Measurements from ENCODE around the gene BAG3. TPM values are rescaled to one million over a fixed set of nuclear protein-coding genes. Genes with fewer than 3 reads are reported as not detected.

The BAG3 gene
- total RNA-seq, 1 experiment from 2014 or later, result 57.0 TPM

DNA sequence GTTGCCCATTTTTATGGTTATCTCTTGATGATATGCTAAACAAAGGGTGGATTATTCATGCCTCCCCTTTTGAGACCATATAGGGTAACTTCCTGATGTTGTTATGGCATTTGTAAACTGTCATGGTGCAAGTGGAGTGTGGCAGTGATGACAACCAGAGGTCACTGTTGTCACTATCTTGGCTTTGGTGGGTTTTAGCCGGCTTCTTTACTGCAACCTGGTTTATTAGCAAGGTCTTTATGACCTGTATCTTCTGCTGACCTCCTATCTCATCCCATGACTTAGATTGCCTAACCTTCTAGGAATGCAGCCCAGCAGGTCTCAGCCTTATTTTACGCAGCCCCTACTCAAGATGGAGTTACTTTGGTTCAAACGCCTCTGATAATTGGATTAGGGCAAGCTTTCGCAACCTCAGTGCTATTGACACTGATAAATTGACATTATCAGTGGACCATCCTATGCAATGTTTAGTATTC lies 36.9 kb downstream of the BAG3 start:
- DNase-seq (ENCODE audit: low read depth, low spot score), result no peak
- H3K27me3 ChIP-seq (ENCODE audit: insufficient read depth, low read length), result no peaks in the 10 kb centered on the region
- no peak overlapping the region for H3K27ac ChIP-seq (ENCODE audit: low read depth, low read length)
- BruUV-seq (replicated peaks), result no TSS peak
- no peaks in the 10 kb centered on the region for H3K9me3 ChIP-seq (ENCODE audit: control insufficient read depth in 1 of 2, insufficient read depth in 1 of 2, low read depth in 1 of 2, low read length in 2 of 2)
- H3K9ac ChIP-seq (ENCODE audit: low read length), result no peak overlapping the region
- ATAC-seq, result no peak
- TF ChIP-seq SRF (IDR thresholded peaks at IDR 0.05; ENCODE audit: low read depth), result peak; percentile 60; the same call in 1 of the 2 replicates
- peak; percentile 32; the same call in 1 of the 2 replicates for TF ChIP-seq RAD21 (IDR thresholded peaks at IDR 0.05; ENCODE audit: low read depth)
- TF ChIP-seq, protein P1, sequence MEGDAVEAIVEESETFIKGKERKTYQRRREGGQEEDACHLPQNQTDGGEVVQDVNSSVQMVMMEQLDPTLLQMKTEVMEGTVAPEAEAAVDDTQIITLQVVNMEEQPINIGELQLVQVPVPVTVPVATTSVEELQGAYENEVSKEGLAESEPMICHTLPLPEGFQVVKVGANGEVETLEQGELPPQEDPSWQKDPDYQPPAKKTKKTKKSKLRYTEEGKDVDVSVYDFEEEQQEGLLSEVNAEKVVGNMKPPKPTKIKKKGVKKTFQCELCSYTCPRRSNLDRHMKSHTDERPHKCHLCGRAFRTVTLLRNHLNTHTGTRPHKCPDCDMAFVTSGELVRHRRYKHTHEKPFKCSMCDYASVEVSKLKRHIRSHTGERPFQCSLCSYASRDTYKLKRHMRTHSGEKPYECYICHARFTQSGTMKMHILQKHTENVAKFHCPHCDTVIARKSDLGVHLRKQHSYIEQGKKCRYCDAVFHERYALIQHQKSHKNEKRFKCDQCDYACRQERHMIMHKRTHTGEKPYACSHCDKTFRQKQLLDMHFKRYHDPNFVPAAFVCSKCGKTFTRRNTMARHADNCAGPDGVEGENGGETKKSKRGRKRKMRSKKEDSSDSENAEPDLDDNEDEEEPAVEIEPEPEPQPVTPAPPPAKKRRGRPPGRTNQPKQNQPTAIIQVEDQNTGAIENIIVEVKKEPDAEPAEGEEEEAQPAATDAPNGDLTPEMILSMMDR (IDR thresholded peaks at IDR 0.05 in 2 of 3, conservative IDR thresholded peaks at IDR 0.05 in 1 of 3; ENCODE audit: borderline replicate concordance in 1 of 3, insufficient read depth in 1 of 3, low read depth in 2 of 3, low read length in 2 of 3), result peak in 2 of 3 experiments; percentile 12 to 18; a peak in 1 of 6 replicates
- TF ChIP-seq FOSL1 (IDR thresholded peaks at IDR 0.05; ENCODE audit: low read depth), result no peak
- no peak overlapping the region for H2AFZ ChIP-seq (ENCODE audit: low read depth, low read length, poor library complexity, severe bottlenecking)
- intact Hi-C loops (cut with micrococcal nuclease), result loop anchor here (5.0 to 10.0 kb wide), 2 partner anchors 34 to 737 kb away; no protein-coding TSS in a partner anchor
- H3K9me2 ChIP-seq (ENCODE audit: insufficient read depth), result no peaks in the 10 kb centered on the region
- ChIA-PET CTCF (interaction anchor here (0.9 to 2.2 kb wide), 3 partner anchors 53 to 171 kb away, joined by 4 to 16 read pairs (median 13); no protein-coding TSS in a partner anchor), RAD21 (ENCODE audit: low non-redundant PET in 1 of 2, low total read pairs in 2 of 2, uncharacterized antibody in 2 of 2, unreplicated experiment in 2 of 2) (interaction anchor here in 1 of 2 experiments (1.3 kb wide), 1 partner anchor 38 kb away, joined by 4 read pairs; the partner anchor contains the start of gene INPP5F), POLR2A (interaction anchor here (1.0 kb wide), 2 partner anchors 37 to 172 kb away, joined by 3 read pairs; partner anchors contain the start of gene BAG3)
- H3K4me1 ChIP-seq (ENCODE audit: control insufficient read depth in 1 of 2, insufficient read depth in 2 of 2, low read length in 2 of 2), result peaks cover 0 to 12% of the 10 kb centered on the region in 2 experiments; a peak in 1 of 4 replicates
- H3K79me2 ChIP-seq (ENCODE audit: insufficient read depth, low read length), result no peaks in the 10 kb centered on the region
- H3K36me3 ChIP-seq (ENCODE audit: control insufficient read depth in 1 of 2, insufficient read depth in 2 of 2, low read length in 2 of 2), result no peaks in the 10 kb centered on the region
- H4K20me1 ChIP-seq (ENCODE audit: insufficient read depth), result no peaks in the 10 kb centered on the region
- H3K4me2 ChIP-seq (ENCODE audit: low read length), result no peak overlapping the region
- no peak overlapping the region for H3K4me3 ChIP-seq (replicated peaks in 1 of 2; ENCODE audit: low read depth in 1 of 2, low read length in 2 of 2)

DNA sequence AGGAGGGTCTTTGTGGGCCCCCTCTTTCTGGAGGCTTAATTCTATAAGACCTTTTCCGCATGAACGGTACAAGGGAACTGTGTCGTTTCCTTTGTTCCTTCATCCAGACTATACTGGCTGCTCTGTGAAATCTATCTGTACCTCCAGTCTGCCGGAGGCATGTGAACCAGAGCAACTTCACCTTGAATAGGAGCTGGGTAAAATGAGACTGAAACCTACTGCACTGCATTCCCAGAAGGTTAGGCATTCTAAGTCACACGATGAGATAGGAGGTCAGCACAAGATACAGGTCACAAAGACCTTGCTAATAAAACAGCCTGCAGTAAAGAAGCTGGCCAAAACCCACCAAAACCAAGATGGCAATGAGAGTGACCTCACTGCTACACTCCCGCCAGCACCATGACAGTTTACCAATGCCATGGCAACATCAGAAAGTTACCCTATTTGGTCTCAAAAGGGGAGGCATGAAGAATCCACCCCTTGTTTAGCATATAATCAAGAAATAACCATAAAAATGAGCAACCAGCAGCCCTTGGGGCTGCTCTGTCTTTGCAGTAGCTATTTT lies 37.9 kb downstream of the BAG3 start:
- Histone ChIP-seq H3K4me3 (replicated peaks in 1 of 2; ENCODE audit: low read depth in 1 of 2, low read length in 2 of 2) (no peak overlapping the region), H3K9ac (ENCODE audit: low read length) (no peak overlapping the region), H4K20me1 (ENCODE audit: insufficient read depth) (no peaks in the 10 kb centered on the region), H3K9me3 (ENCODE audit: control insufficient read depth in 1 of 2, insufficient read depth in 1 of 2, low read depth in 1 of 2, low read length in 2 of 2) (no peaks in the 10 kb centered on the region), H3K27ac (ENCODE audit: low read depth, low read length) (no peak overlapping the region), H3K27me3 (ENCODE audit: insufficient read depth, low read length) (no peaks in the 10 kb centered on the region), H3K79me2 (ENCODE audit: insufficient read depth, low read length) (no peaks in the 10 kb centered on the region), H2AFZ (ENCODE audit: low read depth, low read length, poor library complexity, severe bottlenecking) (no peak overlapping the region), H3K36me3 (ENCODE audit: control insufficient read depth in 1 of 2, insufficient read depth in 2 of 2, low read length in 2 of 2) (no peaks in the 10 kb centered on the region), H3K4me1 (ENCODE audit: control insufficient read depth in 1 of 2, insufficient read depth in 2 of 2, low read length in 2 of 2) (peaks cover 0 to 12% of the 10 kb centered on the region in 2 experiments; a peak in 1 of 4 replicates), H3K9me2 (ENCODE audit: insufficient read depth) (no peaks in the 10 kb centered on the region), H3K4me2 (ENCODE audit: low read length) (no peak overlapping the region)
- intact Hi-C loops (cut with micrococcal nuclease), result loop anchor here (5.0 to 10.0 kb wide), 2 partner anchors 33 to 736 kb away; no protein-coding TSS in a partner anchor
- ChIA-PET RAD21 (ENCODE audit: low non-redundant PET in 1 of 2, low total read pairs in 2 of 2, uncharacterized antibody in 2 of 2, unreplicated experiment in 2 of 2) (no interaction called here), POLR2A (interaction anchor here (0.6 kb wide), 1 partner anchor 15 kb away, joined by 4 read pairs; no protein-coding TSS in a partner anchor), CTCF (no interaction called here)
- BruUV-seq (replicated peaks), result no TSS peak
- no peak for ATAC-seq
- no peak for DNase-seq (ENCODE audit: low read depth, low spot score)
- no peak for TF ChIP-seq SRF (IDR thresholded peaks at IDR 0.05; ENCODE audit: low read depth)
- TF ChIP-seq CEBPB (IDR thresholded peaks at IDR 0.05; ENCODE audit: low read depth), result no peak
- no peak for TF ChIP-seq ZFX (IDR thresholded peaks at IDR 0.05)
- TF ChIP-seq POLR2A (IDR thresholded peaks at IDR 0.05; ENCODE audit: borderline replicate concordance, extremely low read depth, insufficient read depth, insufficient read length), result no peak
- TF ChIP-seq, protein P2, sequence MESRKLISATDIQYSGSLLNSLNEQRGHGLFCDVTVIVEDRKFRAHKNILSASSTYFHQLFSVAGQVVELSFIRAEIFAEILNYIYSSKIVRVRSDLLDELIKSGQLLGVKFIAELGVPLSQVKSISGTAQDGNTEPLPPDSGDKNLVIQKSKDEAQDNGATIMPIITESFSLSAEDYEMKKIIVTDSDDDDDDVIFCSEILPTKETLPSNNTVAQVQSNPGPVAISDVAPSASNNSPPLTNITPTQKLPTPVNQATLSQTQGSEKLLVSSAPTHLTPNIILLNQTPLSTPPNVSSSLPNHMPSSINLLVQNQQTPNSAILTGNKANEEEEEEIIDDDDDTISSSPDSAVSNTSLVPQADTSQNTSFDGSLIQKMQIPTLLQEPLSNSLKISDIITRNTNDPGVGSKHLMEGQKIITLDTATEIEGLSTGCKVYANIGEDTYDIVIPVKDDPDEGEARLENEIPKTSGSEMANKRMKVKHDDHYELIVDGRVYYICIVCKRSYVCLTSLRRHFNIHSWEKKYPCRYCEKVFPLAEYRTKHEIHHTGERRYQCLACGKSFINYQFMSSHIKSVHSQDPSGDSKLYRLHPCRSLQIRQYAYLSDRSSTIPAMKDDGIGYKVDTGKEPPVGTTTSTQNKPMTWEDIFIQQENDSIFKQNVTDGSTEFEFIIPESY (IDR thresholded peaks at IDR 0.05; ENCODE audit: extremely low read depth, insufficient replicate concordance, low read length), result no peak
- no peak for TF ChIP-seq EGR1 (IDR thresholded peaks at IDR 0.05; ENCODE audit: low read depth)
- no peak for TF ChIP-seq RAD21 (IDR thresholded peaks at IDR 0.05; ENCODE audit: low read depth)
